IPS DF 6.9 (cell line): ENCODE data around the gene ATP6V1D.
"Not testable (repeated sequence)": the region's sequence is repeated elsewhere in the genome, so short reads cannot be mapped to it uniquely, and the experiment has no call there.

ENCODE experiments used
- DNase-seq: peaks from one replicate; pipeline ENCODE4 v3.0.0-alpha.2; 2013; ENCODE audit warnings: low read depth, low spot score
- H3K27ac ChIP-seq: one replicate; pipeline ENCODE4 v1.5.1; 2013; ENCODE audit warnings: low read length, control low read depth
- H3K27me3 ChIP-seq: 2 replicates; pipeline ENCODE4 v1.6.1; 2013; ENCODE audit warnings: mild to moderate bottlenecking, low read length; ENCODE audit not compliant: control insufficient read depth, insufficient read depth
- H3K36me3 ChIP-seq: 2 replicates; pipeline ENCODE4 v1.6.1; 2013; ENCODE audit warnings: low read length; ENCODE audit not compliant: control insufficient read depth, insufficient read depth
- H3K4me1 ChIP-seq: 2 replicates; pipeline ENCODE4 v1.6.1; 2013; ENCODE audit warnings: low read length; ENCODE audit not compliant: control insufficient read depth, insufficient read depth
- H3K4me3 ChIP-seq: 2 replicates; pipeline ENCODE4 v1.5.1; 2013; ENCODE audit warnings: mild to moderate bottlenecking, low read length
- H3K9me3 ChIP-seq: 2 replicates; pipeline ENCODE4 v1.6.1; 2013; ENCODE audit warnings: low read length, inconsistent platforms; ENCODE audit not compliant: control insufficient read depth, insufficient read depth
- WGBS: extraction: QIAGEN DNeasy Blood & Tissue Kit; methylation state at CpG from one replicate; pipeline ENCODE4 v1.1.7; 2013; ENCODE audit warnings: mixed read lengths, missing lambda C conversion rate; ENCODE audit not compliant: insufficient read length, insufficient coverage; 5-methylcytosine and 5-hydroxymethylcytosine counted together

Gene ATP6V1D

GRCh38 chr14:67343601-67344230 lies 15.9 kb downstream of the ATP6V1D start:
- peaks cover 11% of the 10 kb centered on the region for H3K36me3 ChIP-seq
- DNase-seq = no peak
- H3K27me3 ChIP-seq = no peaks in the 10 kb centered on the region
- no peaks in the 10 kb centered on the region for H3K4me1 ChIP-seq
- H3K27ac ChIP-seq = no peak overlapping the region
- H3K9me3 ChIP-seq = no peaks in the 10 kb centered on the region
- WGBS = no CpG with 5 or more reads among the region's 4 CpGs
- H3K4me3 ChIP-seq = no peak overlapping the region

GRCh38 chr14:67341231-67341630 lies 18.4 kb downstream of the ATP6V1D start:
- H3K4me3 ChIP-seq, H3K27me3 ChIP-seq, DNase-seq, H3K36me3 ChIP-seq, H3K27ac ChIP-seq, H3K9me3 ChIP-seq, H3K4me1 ChIP-seq: not testable (repeated sequence)
- WGBS = no CpG with 5 or more reads among the region's 31 CpGs

GRCh38 chr14:67335781-67336180 lies 23.8 kb downstream of the ATP6V1D start:
- no CpG with 5 or more reads among the region's 2 CpGs for WGBS
- Histone ChIP-seq H3K9me3 (no peaks in the 10 kb centered on the region), H3K27me3 (no peaks in the 10 kb centered on the region), H3K4me3 (no peak overlapping the region), H3K27ac (no peak overlapping the region), H3K4me1 (no peaks in the 10 kb centered on the region), H3K36me3 (peaks cover 3% of the 10 kb centered on the region; the same call in 1 of the 2 replicates)
- DNase-seq = no peak

GRCh38 chr14:67332468-67332867 lies 27.1 kb downstream of the ATP6V1D start:
- Histone ChIP-seq H3K27ac (no peak overlapping the region), H3K36me3 (peaks cover 3% of the 10 kb centered on the region; the same call in 1 of the 2 replicates), H3K4me3 (no peak overlapping the region), H3K9me3 (no peaks in the 10 kb centered on the region), H3K4me1 (no peaks in the 10 kb centered on the region), H3K27me3 (no peaks in the 10 kb centered on the region)
- DNase-seq = no peak
- WGBS = no CpG with 5 or more reads among the region's 5 CpGs

GRCh38 chr14:67331368-67332125 lies 28.1 kb downstream of the ATP6V1D start:
- no peaks in the 10 kb centered on the region for H3K9me3 ChIP-seq
- WGBS = no CpG with 5 or more reads among the region's 5 CpGs
- H3K36me3 ChIP-seq = peaks cover 3% of the 10 kb centered on the region; the same call in 1 of the 2 replicates

GRCh38 chr14:67329666-67330065 lies 29.9 kb downstream of the ATP6V1D start:
- not testable (repeated sequence) for H3K27me3 ChIP-seq, H3K27ac ChIP-seq, H3K36me3 ChIP-seq, DNase-seq, H3K4me3 ChIP-seq, H3K9me3 ChIP-seq, H3K4me1 ChIP-seq
- WGBS = no CpG with 5 or more reads among the region's 4 CpGs

More at GRCh38 chr14:67331368-67332125, 28.1 kb downstream of the ATP6V1D start:
- no peaks in the 10 kb centered on the region for H3K4me1 ChIP-seq
- H3K27ac ChIP-seq = no peak overlapping the region
- H3K27me3 ChIP-seq = no peaks in the 10 kb centered on the region
- H3K4me3 ChIP-seq = no peak overlapping the region
- DNase-seq = no peak

- H3K9me3 ChIP-seq = no peaks in the 10 kb centered on the region
- no peak overlapping the region for H3K27ac ChIP-seq
- H3K36me3 ChIP-seq = peaks cover 2% of the 10 kb centered on the region; the same call in 1 of the 2 replicates
- H3K27me3 ChIP-seq = no peaks in the 10 kb centered on the region
- no peak for DNase-seq
- no peaks in the 10 kb centered on the region for H3K4me1 ChIP-seq
- H3K4me3 ChIP-seq = no peak overlapping the region
Measured at GRCh38 chr14:67319142-67319541, 40.5 kb downstream of the ATP6V1D start.

- Histone ChIP-seq H3K4me1 (no peaks in the 10 kb centered on the region), H3K9me3 (no peaks in the 10 kb centered on the region), H3K36me3 (peaks cover 2% of the 10 kb centered on the region; the same call in 1 of the 2 replicates), H3K4me3 (no peak overlapping the region), H3K27ac (no peak overlapping the region), H3K27me3 (no peaks in the 10 kb centered on the region)
- no peak for DNase-seq
- WGBS = no CpG with 5 or more reads among the region's 1 CpG
Measured at GRCh38 chr14:67317822-67318221, 41.8 kb downstream of the ATP6V1D start.

GRCh38 chr14:67313153-67313552 lies 46.5 kb downstream of the ATP6V1D start:
- WGBS = no CpG with 5 or more reads among the region's 1 CpG
- peaks cover 2% of the 10 kb centered on the region; the same call in 1 of the 2 replicates for H3K36me3 ChIP-seq
- no peaks in the 10 kb centered on the region for H3K4me1 ChIP-seq
- no peak overlapping the region for H3K27ac ChIP-seq
- H3K27me3 ChIP-seq = no peaks in the 10 kb centered on the region
- H3K4me3 ChIP-seq = no peak overlapping the region
- no peak for DNase-seq
- no peaks in the 10 kb centered on the region for H3K9me3 ChIP-seq

GRCh38 chr14:67311868-67312267 lies 47.7 kb downstream of the ATP6V1D start:
- Histone ChIP-seq H3K36me3 (peaks cover 2% of the 10 kb centered on the region; the same call in 1 of the 2 replicates), H3K27ac (no peak overlapping the region), H3K9me3 (no peaks in the 10 kb centered on the region), H3K4me1 (no peaks in the 10 kb centered on the region), H3K4me3 (no peak overlapping the region), H3K27me3 (no peaks in the 10 kb centered on the region)
- DNase-seq = no peak
- WGBS = no CpG with 5 or more reads among the region's 2 CpGs
